Heart right ventricle (tissue), 16 donors: Measurements from ENCODE around the gene CYBA. TPM values are rescaled to one million over a fixed set of nuclear protein-coding genes. Genes with fewer than 3 reads are reported as not detected.

ENCODE experiments used
- ATAC-seq, 8 donors: fragments of 200-7000 bp; cut with Tn5 transposase; one replicate each; pipeline ENCODE4 v1.9.1; 2020; ENCODE audit warnings: mild to moderate bottlenecking in 8 of 8, moderate library complexity in 8 of 8, moderate number of reproducible peaks in 1 of 8
- DNase-seq, 2 donors: peaks; one replicate each; pipeline ENCODE4 v3.0.0-alpha.2; 2020
- H3K27ac ChIP-seq, 10 donors: fragments of 200-600 bp; sonication (generic) in 2 of 10; one replicate each; pipeline versions ENCODE4 v1.5.0 to v1.8.0; 2020 to 2022; ENCODE audit warnings: mild to moderate bottlenecking in 3 of 10
- H3K27me3 ChIP-seq, 7 donors: fragments of 200-600 bp; one replicate each; pipeline ENCODE4 v1.8.0; 2021 to 2022; ENCODE audit warnings: mild to moderate bottlenecking in 2 of 7
- H3K36me3 ChIP-seq, 9 donors: fragments of 200-600 bp; sonication (generic) in 1 of 9; one replicate each; pipeline versions ENCODE4 v1.5.0 to v1.8.0; 2020 to 2022; ENCODE audit warnings: mild to moderate bottlenecking in 2 of 9
- H3K4me1 ChIP-seq, 9 donors: fragments of 200-600 bp; sonication (generic) in 1 of 9; one replicate each; pipeline versions ENCODE4 v1.5.0 to v1.8.0; 2020 to 2022; ENCODE audit warnings: mild to moderate bottlenecking in 4 of 9
- H3K4me3 ChIP-seq, 10 donors: fragments of 200-600 bp; sonication (generic) in 2 of 10; one replicate each; pipeline versions ENCODE4 v1.5.0 to v1.8.0; 2020 to 2022; ENCODE audit warnings: mild to moderate bottlenecking in 7 of 10, moderate library complexity in 2 of 10
- H3K9me3 ChIP-seq, 11 donors: fragments of 200-600 bp in 10 of 11; sonication (generic) in 2 of 11; one replicate each; pipeline versions ENCODE4 v1.5.0 to v1.8.0; 2013 to 2022; ENCODE audit warnings: mild to moderate bottlenecking in 2 of 11, control low read depth in 1 of 11, moderate library complexity in 1 of 11
- CTCF ChIP-seq, 9 donors: fragments of 200-600 bp; sonication (generic) in 2 of 9; IDR thresholded peaks; one replicate each; pipeline versions ENCODE4 v1.5.0 to v1.8.0; 2021 to 2022; ENCODE audit warnings: antibody characterized with exemption in 9 of 9, mild to moderate bottlenecking in 5 of 9, moderate library complexity in 1 of 9
- WGBS, 2 donors: extraction: QIAGEN DNeasy Blood & Tissue Kit; methylation state at CpG; one replicate each; pipeline ENCODE4 v1.1.7; 2013; ENCODE audit warnings: inconsistent platforms in 1 of 2; 5-methylcytosine and 5-hydroxymethylcytosine counted together
- intact Hi-C, 10 donors: fragments of 100-400 bp; cut with DNase I; formaldehyde crosslinking; loops; one replicate each; pipeline versions ENCODE4 v1.11.1 to v1.14.2; 2022
- polyA plus RNA-seq, 2 donors: library from polyadenylated mRNA; stranded (reverse); fragments of 200-250 nt; gene quantifications; one replicate each; pipeline ENCODE4 v1.2.3, GENCODE V29; 2013
- total RNA-seq, 10 donors: library from RNA; stranded (reverse); fragmentation: NEBNext Ultra II Directional in 3 of 10; extraction: Animal tissue kit (Norgen Biotek cat#: 25700) in 3 of 10; gene quantifications; one replicate each; pipeline versions ENCODE4 v1.2.1 to v1.2.4, GENCODE V29; 2021 to 2023
- donor health status: Arrhythmogenic right ventricular cardiomyopathy.
- donor health status: ischemic (EF 13 %, LVEDD 7.1; RV severe dilation, severe dysfunction).
- donor health status: healthy with polysubstance abuse.
- donor health status: DM: no; HTN: yes; CAD: no.
- donor health status: DM: no; HTN: no; CAD: no.
- donor health status: ischemic (EF 25% LVEDD 6.9; RV normal size, moderate dysfunction).
- donor health status: ischemic (EF 25% LVEDD 5.7; RV mildly dilated, moderate dysfunction).
- donor health status: healthy.
- donor health status: DM: yes; HTN: yes; CAD: no.
- donor health status: Ischemic cardiomyopathy.
- donor health status: ischemic (EF 35%, LVEDD 5.7; RV mildly dilated, moderate dysfunction).
- donor health status: nonischemic (EF 11% LVEDD 7.7; RV severe dilation, severe dysfunction).
- donor health status: DM: yes; HTN: yes; CAD: no.
- donor health status: PGD.
- donor health status: ischemic (EF 29% LVEDD 5.4; RV normal size, mild dysfunction).
- donor health status: nonischemic (EF 23%, LVEDD 6.1; RV moderate dilation, normal function).

The CYBA gene
- total and polyA plus RNA-seq, 12 donors: 13.0 to 117 (median 33.6) TPM

GRCh38 chr16:88634141-88634993 is 16.5 kb downstream of the CYBA start:
- no peak for TF ChIP-seq CTCF (IDR thresholded peaks at IDR 0.05)
- peaks cover 13 to 46% (median 22%) of the 10 kb centered on the region in 7 donors for H3K27me3 ChIP-seq
- H3K27ac ChIP-seq: peak overlapping the region in 4 of 10 donors; percentile 2 to 88 (median 42)
- H3K4me1 ChIP-seq: peaks cover 0 to 29% (median 21%) of the 10 kb centered on the region in 9 donors
- H3K9me3 ChIP-seq: no peaks in the 10 kb centered on the region
- intact Hi-C loops: no loop called here
- H3K36me3 ChIP-seq: peaks cover 0 to 40% (median 26%) of the 10 kb centered on the region in 9 donors
- 17 to 20% methylated on average over 78 to 82 of the region's 82 CpGs for WGBS, 2 donors
- ATAC-seq: peak; percentile 38 to 77 (median 54)
- DNase-seq: peak; percentile 51 to 57
- H3K4me3 ChIP-seq: peak overlapping the region; percentile 20 to 65 (median 50)

GRCh38 chr16:88633684-88634140 is 17.1 kb downstream of the CYBA start:
- intact Hi-C loops: no loop called here
- Histone ChIP-seq H3K9me3 (no peaks in the 10 kb centered on the region), H3K4me1 (peaks cover 1 to 36% (median 26%) of the 10 kb centered on the region in 9 donors), H3K27ac (peak overlapping the region in 1 of 10 donors; percentile 88), H3K36me3 (peaks cover 0 to 45% (median 26%) of the 10 kb centered on the region in 9 donors), H3K27me3 (peaks cover 7 to 39% (median 15%) of the 10 kb centered on the region in 7 donors), H3K4me3 (peak overlapping the region in 8 of 10 donors; percentile 29 to 65 (median 52))
- ATAC-seq: peak in 6 of 8 donors; percentile 12 to 45 (median 34)
- peak in 5 of 9 donors; percentile 17 to 47 (median 29) for TF ChIP-seq CTCF (IDR thresholded peaks at IDR 0.05)
- peak in 1 of 2 donors; percentile 22 for DNase-seq
- WGBS, 2 donors: 57 to 67% methylated on average over 23 of the region's 23 CpGs

GRCh38 chr16:88632587-88632930 is 18.3 kb downstream of the CYBA start:
- TF ChIP-seq CTCF (IDR thresholded peaks at IDR 0.05): no peak
- no peak for ATAC-seq

GRCh38 chr16:88631920-88632586 is 18.8 kb downstream of the CYBA start:
- intact Hi-C loops: no loop called here

More at GRCh38 chr16:88632587-88632930, 18.3 kb downstream of the CYBA start:
- intact Hi-C loops: no loop called here
- no peak overlapping the region for H3K27ac ChIP-seq
- peaks cover 4 to 44% (median 26%) of the 10 kb centered on the region in 9 donors for H3K4me1 ChIP-seq
- H3K4me3 ChIP-seq: no peak overlapping the region
- WGBS, 2 donors: 89 to 92% methylated on average over 11 of the region's 11 CpGs
- H3K27me3 ChIP-seq: peaks cover 0 to 27% (median 6%) of the 10 kb centered on the region in 7 donors
- H3K36me3 ChIP-seq: peaks cover 0 to 55% (median 26%) of the 10 kb centered on the region in 9 donors
- H3K9me3 ChIP-seq: no peaks in the 10 kb centered on the region
- no peak for DNase-seq

More at GRCh38 chr16:88631920-88632586, 18.8 kb downstream of the CYBA start:
- TF ChIP-seq CTCF (IDR thresholded peaks at IDR 0.05): no peak
- DNase-seq (no peak), ATAC-seq (no peak)
- WGBS, 2 donors: 87 to 89% methylated on average over 30 of the region's 30 CpGs
- Histone ChIP-seq H3K9me3 (no peaks in the 10 kb centered on the region), H3K36me3 (peaks cover 0 to 60% (median 26%) of the 10 kb centered on the region in 9 donors), H3K27ac (peak overlapping the region in 3 of 10 donors; percentile 55 to 64 (median 64)), H3K4me3 (no peak overlapping the region), H3K27me3 (peaks cover 0 to 22% (median 4%) of the 10 kb centered on the region in 7 donors), H3K4me1 (peaks cover 4 to 44% (median 26%) of the 10 kb centered on the region in 9 donors)
